GM10847 (cell line): ENCODE data around the gene ALPG.

Experiments used
- POLR2A ChIP-seq: IDR thresholded peaks from 2 replicates; pipeline ENCODE4 v1.6.1; 2011; ENCODE audit not compliant: insufficient read length; ENCODE audit errors: extremely low read depth

The ALPG gene

GRCh38 chr2:232458661-232459418, 52.2 kb downstream of the ALPG start:
- no peak for TF ChIP-seq POLR2A

- no peak for TF ChIP-seq POLR2A
These were observed 52.9 kb downstream of the ALPG start for GRCh38 chr2:232459419-232460035.

GRCh38 chr2:232460171-232460570, 53.5 kb downstream of the ALPG start:
- TF ChIP-seq POLR2A: no peak
